Endodermal cell (in vitro differentiated cells): Measurements from ENCODE around the gene FKRP. TPM values are rescaled to one million over a fixed set of nuclear protein-coding genes. Genes with fewer than 3 reads are reported as not detected.

Experiments used
- DNase-seq: peaks from one replicate; pipeline ENCODE4 v3.0.0-alpha.2; 2017
- H3K27ac ChIP-seq: 2 replicates; pipeline ENCODE4 v1.5.1; 2013; ENCODE audit warnings: mild to moderate bottlenecking, low read depth, low read length, moderate library complexity
- H3K27me3 ChIP-seq: 2 replicates; pipeline ENCODE4 v1.6.1; 2013; ENCODE audit warnings: mild to moderate bottlenecking, low read length, moderate library complexity; ENCODE audit not compliant: insufficient read depth, control insufficient read depth, poor library complexity, severe bottlenecking
- H3K36me3 ChIP-seq: 2 replicates; pipeline ENCODE4 v1.7.0; 2013; ENCODE audit warnings: mild to moderate bottlenecking, low read length, moderate library complexity; ENCODE audit not compliant: control insufficient read depth, insufficient read depth
- H3K4me1 ChIP-seq: one replicate; pipeline ENCODE4 v1.7.0; 2013; ENCODE audit warnings: low read length; ENCODE audit not compliant: control insufficient read depth, insufficient read depth
- H3K4me3 ChIP-seq: 2 replicates; pipeline ENCODE4 v1.5.1; 2013; ENCODE audit warnings: mild to moderate bottlenecking, low read length, moderate library complexity
- H3K9ac ChIP-seq: 2 replicates; pipeline ENCODE4 v1.6.1; 2013; ENCODE audit warnings: mild to moderate bottlenecking, low read length, moderate library complexity; ENCODE audit not compliant: poor library complexity, severe bottlenecking; ENCODE audit errors: extremely low read depth
- H3K9me3 ChIP-seq: 2 replicates; pipeline ENCODE4 v1.6.1; 2013; ENCODE audit warnings: mild to moderate bottlenecking, low read length, moderate library complexity; ENCODE audit not compliant: control insufficient read depth
- H3K27ac Mint-ChIP-seq: 2 replicates; pipeline ENCODE4 v1.8.0; 2020; ENCODE audit warnings: mixed read lengths
- H3K27me3 Mint-ChIP-seq: 2 replicates; pipeline ENCODE4 v1.8.0; 2021; ENCODE audit warnings: mild to moderate bottlenecking, mixed read lengths; ENCODE audit not compliant: insufficient read depth
- H3K36me3 Mint-ChIP-seq: 2 replicates; pipeline ENCODE4 v1.8.0; 2020; ENCODE audit warnings: low read depth, mixed read lengths
- H3K4me1 Mint-ChIP-seq: 2 replicates; pipeline ENCODE4 v1.8.0; 2020; ENCODE audit warnings: mixed read lengths
- H3K4me3 Mint-ChIP-seq: 2 replicates; pipeline ENCODE4 v1.8.0; 2020; ENCODE audit warnings: mild to moderate bottlenecking, moderate library complexity, mixed read lengths
- H3K9me3 Mint-ChIP-seq: 2 replicates; pipeline ENCODE4 v1.8.0; 2020; ENCODE audit warnings: mild to moderate bottlenecking, mixed read lengths
- WGBS, 2 experiments: methylation state at CpG; one replicate each; pipeline versions ENCODE4 v1.1.5 to v1.1.7; 2013; ENCODE audit warnings: missing lambda C conversion rate in 2 of 2, mixed read lengths in 1 of 2; ENCODE audit not compliant: insufficient coverage in 1 of 2, insufficient read length in 1 of 2; 5-methylcytosine and 5-hydroxymethylcytosine counted together
- long read RNA-seq, 4 experiments: library from polyadenylated mRNA in 2 of 4; library from RNA in 1 of 4; library from capped mRNA in 1 of 4; stranded (forward) in 3 of 4; unstranded in 1 of 4; transcript quantifications; one replicate each; pipeline ENCODE4 v2.0.0, GENCODE V29; 2020 to 2021; ENCODE audit warnings: inconsistent platforms in 1 of 4
- polyA plus RNA-seq, 2 experiments: library from polyadenylated mRNA; stranded (reverse); fragments of 50-300 nt; gene quantifications; one replicate each; pipeline ENCODE4 v1.2.3, GENCODE V29; 2013
- total RNA-seq, 2 donors: library from RNA; stranded (reverse); fragmentation: NEBNext Ultra II Directional in 1 of 2; extraction: Animal tissue kit (Norgen Biotek cat#: 25700) in 1 of 2; gene quantifications; 2 replicates in 1 of 2; 3 replicates in 1 of 2; pipeline ENCODE4 v1.2.1, GENCODE V29; 2021
- TF ChIP-seq, protein P1 (sequence below): fragments of 200-600 bp; sonication (generic); conservative IDR thresholded peaks from 2 replicates; pipeline ENCODE4 v1.5.0; 2021; ENCODE audit warnings: antibody characterized with exemption, mild to moderate bottlenecking

The FKRP gene, protein sequence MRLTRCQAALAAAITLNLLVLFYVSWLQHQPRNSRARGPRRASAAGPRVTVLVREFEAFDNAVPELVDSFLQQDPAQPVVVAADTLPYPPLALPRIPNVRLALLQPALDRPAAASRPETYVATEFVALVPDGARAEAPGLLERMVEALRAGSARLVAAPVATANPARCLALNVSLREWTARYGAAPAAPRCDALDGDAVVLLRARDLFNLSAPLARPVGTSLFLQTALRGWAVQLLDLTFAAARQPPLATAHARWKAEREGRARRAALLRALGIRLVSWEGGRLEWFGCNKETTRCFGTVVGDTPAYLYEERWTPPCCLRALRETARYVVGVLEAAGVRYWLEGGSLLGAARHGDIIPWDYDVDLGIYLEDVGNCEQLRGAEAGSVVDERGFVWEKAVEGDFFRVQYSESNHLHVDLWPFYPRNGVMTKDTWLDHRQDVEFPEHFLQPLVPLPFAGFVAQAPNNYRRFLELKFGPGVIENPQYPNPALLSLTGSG
- total RNA-seq = 10 to 100 TPM; 19.8 to 33.7 TPM
- polyA plus RNA-seq (2013, experiment 1 of 2) = 28.9 TPM
- polyA plus RNA-seq (2013, experiment 2 of 2) = 25.7 TPM
- long read RNA-seq, experiment 1, partial matches to known transcripts = 0 of 11 reads
- long read RNA-seq, experiment 1, other reads (novel, unspliced or antisense) = 7 of 11 reads
- long read RNA-seq, experiment 2, transcript FKRP-201 (4 exons, 3,332 nt) = major isoform, 11 of 21 reads
- long read RNA-seq, experiment 2, partial matches to known transcripts = 0 of 21 reads
- long read RNA-seq, experiment 2, other reads (novel, unspliced or antisense) = 2 of 21 reads
- long read RNA-seq, experiment 3, transcript FKRP-201 (4 exons, 3,332 nt) = major isoform, 13 of 38 reads
- long read RNA-seq, experiment 3, transcript FKRP-225 (3 exons, 633 nt) = minor isoform, 5 of 38 reads
- long read RNA-seq, experiment 3, transcript FKRP-202 (4 exons, 2,801 nt) = minor isoform, 7 of 38 reads
- long read RNA-seq, experiment 3, partial matches to known transcripts = 0 of 38 reads
- long read RNA-seq, experiment 3, other reads (novel, unspliced or antisense) = 5 of 38 reads
- long read RNA-seq, experiment 4 = 0 reads

DNA sequence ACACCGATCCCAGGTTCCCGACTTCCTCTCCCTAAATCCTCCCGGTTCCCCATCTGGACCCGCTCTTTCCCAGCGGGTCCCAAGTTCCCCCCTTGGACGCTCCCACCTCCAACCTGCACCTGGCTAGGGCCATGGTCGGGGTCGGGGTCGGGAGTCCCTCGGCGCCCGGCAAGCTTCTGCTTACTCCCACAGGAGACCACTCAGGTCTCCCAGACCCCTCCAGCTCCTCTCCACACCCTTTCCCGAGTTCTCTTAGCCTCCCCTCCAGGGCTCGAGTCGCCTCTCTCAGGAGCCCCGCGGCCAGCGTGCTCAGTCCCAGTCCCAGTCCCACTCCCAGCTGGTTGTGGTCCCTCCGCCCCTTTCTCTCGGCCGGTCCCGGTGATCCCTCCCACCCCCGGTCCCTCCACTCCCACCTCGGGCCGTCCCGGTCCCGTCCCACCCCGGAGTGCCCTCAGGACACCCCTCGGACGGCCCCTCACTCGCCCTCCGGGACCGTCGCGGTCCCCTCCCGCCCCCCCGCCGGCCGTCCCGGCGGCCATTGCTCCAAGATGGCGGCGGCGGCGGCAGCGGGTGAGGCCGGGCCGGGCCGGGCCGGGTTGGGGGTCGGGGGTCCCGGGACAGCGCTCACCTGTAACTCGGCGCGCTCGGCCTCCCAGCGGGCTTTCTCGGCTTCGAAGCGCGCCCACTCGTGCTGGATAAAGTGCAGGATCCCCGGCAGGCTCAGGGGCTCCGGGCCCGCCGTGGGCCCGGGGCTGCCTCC, at the start of gene FKRP:
FKRP (plus strand) TSS at position 537 of the 760 bp plus-strand sequence. CDS start 9,394 bp downstream, outside the sequence.
- H3K4me3 Mint-ChIP-seq = peak within 1 kb of the TSS; percentile 98
- 0% methylated on average over 8 to 68 of the region's 68 CpGs for WGBS, 2 experiments
- peaks cover 2% of the 10 kb centered on the region for H3K4me1 ChIP-seq
- H3K9ac ChIP-seq = peak within 1 kb of the TSS; percentile 79
- no peaks in the 10 kb centered on the region for H3K27me3 ChIP-seq
- H3K36me3 ChIP-seq = peaks cover 10% of the 10 kb centered on the region
- peaks cover 5% of the 10 kb centered on the region for H3K9me3 Mint-ChIP-seq
- H3K4me1 Mint-ChIP-seq = peaks cover 25% of the 10 kb centered on the region
- peak within 1 kb of the TSS; percentile 97 for H3K4me3 ChIP-seq
- H3K27ac Mint-ChIP-seq = peak within 1 kb of the TSS; percentile 96
- peaks cover 28% of the 10 kb centered on the region for H3K36me3 Mint-ChIP-seq
- H3K27me3 Mint-ChIP-seq = no peaks in the 10 kb centered on the region
- peak within 1 kb of the TSS; percentile 82 for H3K27ac ChIP-seq
- TF ChIP-seq, protein P1, sequence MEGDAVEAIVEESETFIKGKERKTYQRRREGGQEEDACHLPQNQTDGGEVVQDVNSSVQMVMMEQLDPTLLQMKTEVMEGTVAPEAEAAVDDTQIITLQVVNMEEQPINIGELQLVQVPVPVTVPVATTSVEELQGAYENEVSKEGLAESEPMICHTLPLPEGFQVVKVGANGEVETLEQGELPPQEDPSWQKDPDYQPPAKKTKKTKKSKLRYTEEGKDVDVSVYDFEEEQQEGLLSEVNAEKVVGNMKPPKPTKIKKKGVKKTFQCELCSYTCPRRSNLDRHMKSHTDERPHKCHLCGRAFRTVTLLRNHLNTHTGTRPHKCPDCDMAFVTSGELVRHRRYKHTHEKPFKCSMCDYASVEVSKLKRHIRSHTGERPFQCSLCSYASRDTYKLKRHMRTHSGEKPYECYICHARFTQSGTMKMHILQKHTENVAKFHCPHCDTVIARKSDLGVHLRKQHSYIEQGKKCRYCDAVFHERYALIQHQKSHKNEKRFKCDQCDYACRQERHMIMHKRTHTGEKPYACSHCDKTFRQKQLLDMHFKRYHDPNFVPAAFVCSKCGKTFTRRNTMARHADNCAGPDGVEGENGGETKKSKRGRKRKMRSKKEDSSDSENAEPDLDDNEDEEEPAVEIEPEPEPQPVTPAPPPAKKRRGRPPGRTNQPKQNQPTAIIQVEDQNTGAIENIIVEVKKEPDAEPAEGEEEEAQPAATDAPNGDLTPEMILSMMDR = no peak
- peak; percentile 76 for DNase-seq
- H3K9me3 ChIP-seq = no peaks in the 10 kb centered on the region

DNA sequence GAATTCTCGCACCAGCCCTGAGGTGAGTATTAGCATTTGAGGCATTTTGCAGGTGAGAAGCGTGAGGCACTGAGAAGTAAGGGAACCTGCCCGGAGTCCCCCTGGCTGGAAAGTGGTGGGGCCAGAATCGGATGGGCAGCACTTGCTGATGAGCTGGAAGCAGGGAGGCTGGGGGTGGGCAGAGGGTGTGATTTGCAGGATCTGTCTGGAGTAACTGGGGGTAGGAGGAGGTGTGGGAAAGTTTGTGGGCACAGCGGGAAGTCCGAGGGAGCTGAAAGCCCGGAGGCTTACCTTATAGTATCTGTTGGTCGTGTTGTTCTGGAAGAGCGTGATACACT, 49.0 kb upstream of the FKRP start:
- no peaks in the 10 kb centered on the region for H3K4me1 ChIP-seq
- Mint-ChIP-seq H3K4me1 (peaks cover 10% of the 10 kb centered on the region), H3K4me3 (peak overlapping the region; percentile 19), H3K36me3 (peaks cover 82% of the 10 kb centered on the region), H3K9me3 (no peaks in the 10 kb centered on the region), H3K27ac (peak overlapping the region; percentile 88), H3K27me3 (no peaks in the 10 kb centered on the region)
- no peak overlapping the region for H3K27ac ChIP-seq
- no peaks in the 10 kb centered on the region for H3K27me3 ChIP-seq
- TF ChIP-seq, protein P1 = no peak
- H3K9me3 ChIP-seq = peaks cover 3% of the 10 kb centered on the region
- 64 to 65% methylated on average over 7 to 9 of the region's 9 CpGs for WGBS, 2 experiments
- no peak overlapping the region for H3K9ac ChIP-seq
- H3K4me3 ChIP-seq = no peak overlapping the region
- H3K36me3 ChIP-seq = peaks cover 86% of the 10 kb centered on the region
- peak; percentile 90 for DNase-seq
